Upper lobe of left lung (tissue), 4 donors: ENCODE data around the gene IFITM2.

ENCODE experiments used
- CTCF ChIP-seq, 6 experiments: fragments of 450-650 bp in 4 of 6; fragments of 200-600 bp in 2 of 6; sonication (generic) in 2 of 6; IDR thresholded peaks; one replicate each; pipeline ENCODE4 v1.5.1; 2016 to 2019; ENCODE audit warnings: antibody characterized with exemption in 6 of 6
- EP300 ChIP-seq, 4 donors: sonication (generic); formaldehyde crosslinking; IDR thresholded peaks; one replicate each; pipeline ENCODE4 v1.5.1; 2017; ENCODE audit warnings: antibody characterized with exemption in 4 of 4, control low read depth in 2 of 4
- POLR2A ChIP-seq, 4 donors: fragments of 450-650 bp; IDR thresholded peaks; one replicate each; pipeline ENCODE4 v1.5.1; 2016 to 2017; ENCODE audit warnings: antibody characterized with exemption in 4 of 4, mild to moderate bottlenecking in 2 of 4
- POLR2AphosphoS5 ChIP-seq, 2 donors: sonication (generic); formaldehyde crosslinking; IDR thresholded peaks; one replicate each; pipeline ENCODE4 v1.5.1; 2017; ENCODE audit warnings: antibody characterized with exemption in 2 of 2

- TF ChIP-seq POLR2AphosphoS5 (IDR thresholded peaks at IDR 0.05) (no peak), POLR2A (IDR thresholded peaks at IDR 0.05) (peak in 1 of 4 donors; percentile 2), CTCF (IDR thresholded peaks at IDR 0.05) (no peak), EP300 (IDR thresholded peaks at IDR 0.05) (no peak)
Measured at GRCh38 chr11:278001-278951, 29.3 kb upstream of the IFITM2 start, which contains the start of gene NLRP6.
